GM18861 (cell line): ENCODE results near the gene ABHD10.

Source experiments
- ATAC-seq: cut with Tn5 transposase; IDR thresholded peaks from one replicate; pipeline ENCODE4 v1.9.1; 2021; ENCODE audit not compliant: unreplicated experiment

The ABHD10 gene

DNA sequence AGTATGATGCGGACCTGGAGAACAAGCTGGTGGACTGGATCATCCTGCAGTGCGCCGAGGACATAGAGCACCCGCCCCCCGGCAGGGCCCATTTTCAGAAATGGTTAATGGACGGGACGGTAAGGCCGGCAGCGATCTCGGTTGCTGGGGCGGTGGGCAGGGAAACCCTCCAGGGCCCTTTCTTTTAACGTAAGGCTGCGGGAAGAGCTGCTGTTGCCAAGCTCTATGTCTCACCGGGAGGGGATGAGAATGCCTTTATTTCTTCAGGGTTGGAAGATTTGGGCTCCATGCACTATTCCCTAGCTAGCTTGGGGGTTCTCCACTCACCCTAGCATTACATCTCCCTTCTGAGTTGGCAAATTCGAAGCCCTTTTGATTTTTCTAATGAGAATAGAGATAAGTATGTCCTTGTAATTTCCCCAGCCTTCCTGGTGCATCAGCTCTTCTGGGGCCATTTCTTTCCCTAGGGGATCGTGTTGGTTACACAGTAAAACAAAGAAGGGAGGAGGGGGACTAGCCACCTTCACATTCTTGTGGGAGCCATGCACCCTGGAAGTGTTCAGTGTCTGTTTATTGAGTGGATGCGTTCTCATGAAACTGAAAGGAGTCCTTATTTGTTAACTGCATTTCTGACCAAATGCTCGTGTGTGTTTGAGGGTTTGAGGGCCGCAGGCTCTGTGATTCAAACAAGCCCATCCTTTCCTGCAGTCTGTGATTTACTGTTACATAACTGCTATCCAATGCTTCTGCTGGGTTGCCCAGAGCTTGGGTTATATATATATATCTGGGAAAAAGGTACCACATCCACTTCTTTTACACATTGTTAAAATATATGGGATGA is 20.9 kb downstream of the ABHD10 start:
- no peak for ATAC-seq

DNA sequence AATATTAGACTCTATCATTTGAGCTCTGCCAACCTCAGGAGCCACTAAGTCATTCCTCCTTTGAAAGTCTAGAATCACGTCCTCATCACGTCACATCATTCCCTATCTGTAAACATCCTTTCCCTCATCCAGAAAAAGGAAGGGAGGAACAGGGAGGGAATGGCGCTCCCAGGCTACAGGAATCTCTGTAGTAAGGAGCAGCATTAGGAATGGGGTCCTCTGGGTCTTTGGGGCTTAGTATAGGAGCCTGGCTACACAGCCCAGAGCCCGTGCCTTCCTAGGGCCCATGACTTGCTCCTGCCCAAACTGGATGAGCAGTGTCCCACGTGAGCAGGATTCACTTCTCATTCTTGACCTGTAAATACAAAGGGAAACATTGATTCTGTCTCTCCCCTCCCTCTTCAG is 21.5 kb downstream of the ABHD10 start:
- no peak for ATAC-seq

DNA sequence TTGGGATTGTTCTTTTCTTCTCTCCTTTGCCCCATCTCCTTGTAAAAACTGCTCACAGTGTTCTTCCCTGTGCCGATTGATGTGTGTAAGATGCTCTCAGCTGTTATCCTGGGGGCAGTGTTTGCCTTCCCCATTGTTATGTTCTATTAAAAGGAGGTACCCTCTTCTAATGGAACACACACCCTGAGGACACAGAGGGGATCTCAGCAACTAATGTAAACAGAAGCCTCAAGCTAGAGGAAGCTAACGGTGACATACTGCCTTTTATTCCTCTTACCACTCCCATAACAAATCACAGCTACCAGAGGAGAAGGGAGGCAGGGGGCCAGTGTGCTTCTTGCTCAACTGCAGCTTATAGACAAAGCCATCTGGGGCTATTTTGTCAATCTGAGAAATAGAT is 22.1 kb downstream of the ABHD10 start:
- ATAC-seq = no peak

DNA sequence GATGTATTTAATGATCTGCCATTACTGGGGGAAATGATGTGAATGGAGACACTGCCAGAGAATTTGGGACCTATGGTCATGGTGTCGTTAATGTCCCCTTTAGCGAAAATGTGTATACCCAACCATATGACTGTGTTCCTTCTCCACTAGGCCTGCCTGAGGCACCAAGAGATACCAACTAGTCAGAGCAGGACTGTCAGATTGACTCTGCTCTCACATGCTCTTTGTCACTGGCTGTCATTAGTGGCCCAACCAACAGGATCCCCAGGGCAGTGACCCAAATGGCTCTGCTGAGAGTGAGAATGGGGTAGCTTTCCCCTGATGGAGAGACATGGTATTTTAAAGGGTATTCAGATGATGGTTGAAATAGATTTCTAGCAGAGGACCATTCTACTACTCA is 22.7 kb downstream of the ABHD10 start:
- ATAC-seq = no peak

DNA sequence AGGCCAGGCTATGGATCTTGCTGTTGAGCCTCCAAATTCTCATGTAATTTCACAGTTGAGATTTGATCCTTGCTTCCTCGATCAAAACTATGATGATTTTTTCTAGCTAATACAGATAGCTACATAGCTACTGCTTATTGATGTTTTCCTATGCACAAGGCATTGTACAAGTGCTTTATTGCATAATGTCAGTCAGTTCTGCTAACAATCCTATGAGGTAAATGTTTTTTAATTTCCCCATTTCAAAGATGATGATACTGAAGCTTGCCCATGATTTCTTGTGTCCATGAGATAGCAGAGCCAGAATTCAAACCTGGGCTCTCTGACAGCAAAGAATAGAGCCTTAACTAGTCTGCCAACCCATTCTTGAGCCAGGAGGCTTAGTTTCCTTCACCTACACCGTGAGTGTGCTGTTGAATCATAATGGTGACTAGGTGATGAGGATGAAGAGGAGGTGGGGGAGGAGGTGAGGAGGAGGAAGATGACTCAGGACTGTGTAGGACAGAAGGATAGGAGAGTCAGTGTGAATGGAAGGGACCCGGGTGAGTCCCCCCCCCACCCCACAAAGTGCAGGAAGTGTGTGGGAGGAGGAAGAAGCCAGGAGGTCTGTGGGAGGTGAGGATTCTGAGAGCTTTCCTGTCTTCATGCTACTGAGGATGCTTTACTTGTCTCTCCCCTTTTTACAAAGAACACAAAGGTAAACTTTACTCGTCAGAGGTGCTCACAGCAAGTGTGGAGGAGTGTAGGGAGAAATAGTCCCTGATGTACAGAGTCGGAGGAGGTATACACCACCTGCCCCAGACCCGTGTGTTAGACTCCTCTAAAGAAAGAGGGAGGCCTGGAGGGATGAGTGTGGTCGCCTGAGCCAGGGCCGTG is 23.5 kb downstream of the ABHD10 start:
- ATAC-seq = no peak

DNA sequence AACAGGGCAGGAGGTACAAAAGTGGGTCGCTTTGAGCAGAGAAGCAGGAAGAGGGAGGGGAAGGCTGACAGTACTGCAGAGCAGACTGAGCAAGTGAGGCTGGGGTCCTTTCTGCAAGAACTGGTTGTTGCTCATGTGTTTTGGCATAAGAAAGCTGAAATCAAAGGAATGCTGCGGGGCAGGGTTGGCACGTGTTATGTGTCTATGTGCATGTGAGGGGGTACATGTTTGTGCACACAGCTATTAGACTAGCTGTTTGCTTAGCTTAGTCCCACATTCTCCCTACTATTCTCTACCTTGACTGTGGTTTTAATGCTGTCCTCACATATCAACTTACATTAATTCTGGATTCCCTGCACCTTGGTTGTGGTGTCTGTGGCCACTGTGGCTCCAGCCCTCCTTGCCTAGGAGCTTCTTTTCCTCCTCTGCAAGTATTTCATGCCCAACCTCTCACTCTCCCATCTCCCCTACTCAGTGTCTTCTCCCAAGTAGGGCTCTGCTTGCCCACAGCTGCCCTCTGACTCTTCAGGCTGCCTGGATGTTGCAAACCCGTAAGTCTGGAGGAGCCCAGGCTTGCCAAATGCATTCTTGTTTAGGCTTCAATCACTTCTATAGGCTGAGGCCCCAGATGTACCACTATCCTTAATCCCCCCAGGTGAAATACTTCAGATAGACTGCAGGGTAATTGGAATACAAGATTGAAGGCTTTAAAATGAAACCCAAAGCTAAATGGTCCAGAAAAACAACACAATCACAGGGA is 24.7 kb downstream of the ABHD10 start:
- ATAC-seq = no peak

DNA sequence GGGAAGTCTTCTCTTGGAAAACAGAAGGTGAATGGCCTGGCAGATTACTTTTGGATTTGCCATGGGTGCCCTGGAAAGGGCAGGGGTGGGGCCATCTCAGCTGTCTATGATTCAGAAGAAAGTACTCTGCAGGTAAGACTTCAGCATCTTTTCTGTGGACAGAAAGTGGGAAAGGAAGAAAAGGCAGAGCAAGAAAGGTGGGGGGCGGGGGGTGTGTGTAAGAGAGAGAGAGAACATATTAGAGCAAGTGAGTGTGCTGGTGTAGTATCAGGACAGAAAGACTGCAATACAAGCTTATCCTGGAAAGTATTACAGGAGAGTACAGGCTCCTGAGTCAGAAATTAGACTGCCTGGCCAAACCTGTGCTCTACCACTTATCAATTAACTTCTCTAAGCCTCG is 25.4 kb downstream of the ABHD10 start:
- ATAC-seq = no peak

DNA sequence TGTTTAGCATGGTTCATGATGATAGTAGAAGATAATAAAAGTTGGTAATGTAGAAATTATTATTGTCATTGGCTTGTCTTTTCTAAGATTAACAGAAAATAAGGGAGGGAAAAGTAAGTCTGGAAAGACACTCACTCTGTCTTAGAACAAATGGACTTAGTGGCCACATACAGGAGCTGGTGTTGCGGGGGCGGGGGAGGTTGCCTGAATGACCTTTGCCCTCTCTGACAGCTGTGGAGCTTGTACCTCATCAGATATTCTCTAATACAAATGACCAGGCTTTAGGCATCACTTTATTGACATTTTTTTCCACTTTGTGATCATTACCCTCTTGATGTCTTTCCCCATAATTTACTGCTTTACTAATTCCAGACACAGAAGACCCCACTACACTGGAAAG is 25.8 kb downstream of the ABHD10 start:
- ATAC-seq = no peak

DNA sequence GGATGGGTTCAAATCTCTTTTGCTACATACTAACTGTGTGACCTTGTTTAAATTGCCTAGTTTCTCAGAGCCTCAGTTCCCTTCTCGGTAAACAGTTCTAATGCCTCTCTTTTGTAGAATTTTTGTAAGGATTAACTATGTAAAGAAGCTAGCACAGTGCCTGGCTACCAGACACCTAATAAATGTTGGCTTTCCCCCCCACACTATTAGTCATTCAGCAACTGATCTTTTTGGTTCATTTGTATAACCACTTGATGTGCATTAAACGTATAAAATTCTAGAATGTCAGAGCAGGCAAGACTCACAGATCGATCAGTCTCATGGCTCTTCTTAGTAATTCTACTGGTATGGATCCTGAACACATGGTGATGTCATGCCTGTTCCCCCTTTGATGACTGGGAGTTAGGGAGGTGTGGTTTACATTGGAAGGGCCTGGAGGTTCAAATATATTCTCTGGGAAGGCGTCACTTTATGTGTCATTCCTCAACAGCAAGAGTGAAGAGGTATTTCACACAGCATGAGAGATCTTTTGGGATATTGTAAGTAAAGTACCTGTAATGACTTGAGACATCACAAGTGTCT is 26.4 kb downstream of the ABHD10 start:
- no peak for ATAC-seq

DNA sequence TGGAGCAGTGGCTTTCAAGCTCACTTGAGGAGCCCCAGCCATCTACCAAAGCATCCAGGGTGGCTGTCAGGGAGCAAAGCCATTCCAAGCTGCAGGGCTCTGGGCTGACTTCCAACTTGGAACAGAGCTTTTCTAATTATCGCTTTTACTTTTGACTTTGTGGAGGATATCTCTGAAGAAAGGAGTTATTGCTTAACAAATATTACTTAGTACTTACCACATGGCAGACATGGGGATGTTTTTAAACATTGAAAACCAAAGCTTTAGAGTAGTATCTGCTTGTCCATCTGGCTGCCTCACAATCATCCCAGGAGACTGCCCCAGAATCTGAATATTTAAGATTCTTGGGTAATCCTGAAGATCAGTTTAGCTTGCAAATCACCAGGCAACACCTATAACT is 28.8 kb downstream of the ABHD10 start:
- no peak for ATAC-seq

DNA sequence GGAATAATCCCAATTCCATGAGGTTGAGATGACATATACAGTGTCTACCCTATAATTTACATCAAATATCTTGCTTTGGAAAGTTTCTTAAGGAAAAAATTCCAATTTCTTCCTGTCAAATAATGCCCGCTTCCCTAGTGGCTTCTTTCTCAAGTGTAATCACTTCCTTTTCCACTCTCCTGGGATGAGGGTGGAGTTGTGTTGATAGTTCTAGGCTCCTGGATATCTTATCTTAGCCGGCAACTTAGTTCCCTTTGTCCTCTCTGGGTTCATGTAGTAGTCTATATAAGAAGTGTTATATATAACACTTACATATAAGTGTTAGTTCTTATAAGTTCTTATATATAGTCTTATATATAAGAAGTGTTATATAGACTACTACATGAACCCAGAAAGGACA is 30.8 kb downstream of the ABHD10 start:
- ATAC-seq = no peak

DNA sequence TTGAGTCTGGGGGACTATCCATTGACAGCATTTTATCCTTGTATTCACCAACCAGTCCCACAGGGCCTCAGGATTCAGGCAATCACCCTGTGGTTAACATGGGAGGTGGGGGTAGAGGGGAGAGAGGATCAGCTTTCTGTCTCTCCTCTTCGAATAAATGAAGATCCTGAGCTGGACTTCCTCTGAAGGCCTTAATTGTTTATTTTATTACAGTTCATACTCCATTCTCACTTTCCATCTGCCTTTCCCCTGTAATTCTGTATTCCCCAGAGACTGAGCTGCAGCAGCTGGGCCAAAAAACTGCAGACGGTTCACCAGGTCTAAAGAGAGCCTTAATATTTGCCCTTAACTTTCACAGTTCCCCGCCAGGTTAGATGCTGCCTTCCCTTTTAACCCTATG is 31.8 kb downstream of the ABHD10 start:
- no peak for ATAC-seq

DNA sequence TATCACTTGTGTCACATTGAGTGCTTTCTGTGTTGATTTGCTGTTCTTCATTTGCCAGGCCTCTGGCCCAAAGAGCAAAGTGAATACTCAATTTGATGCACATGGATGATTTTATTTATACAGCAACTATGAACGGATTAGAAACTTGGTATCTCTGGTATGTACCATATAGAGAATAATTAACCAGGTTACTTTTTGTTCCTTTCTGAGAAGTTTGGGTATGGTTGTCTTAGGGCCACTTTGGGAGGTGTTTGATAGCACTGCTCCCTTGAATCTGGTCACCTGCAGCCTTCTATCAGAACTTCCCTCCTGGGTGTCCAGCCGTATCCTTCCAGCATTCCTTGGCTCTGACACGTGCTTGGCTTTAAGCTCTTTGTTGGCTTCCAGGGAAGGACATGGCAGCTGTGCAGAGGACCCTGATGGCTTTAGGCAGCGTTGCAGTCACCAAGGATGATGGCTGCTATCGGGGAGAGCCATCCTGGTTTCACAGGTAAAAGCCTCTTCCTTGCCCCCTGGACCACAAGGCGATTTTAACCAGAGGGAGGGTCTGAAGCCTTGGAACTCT is 32.6 kb downstream of the ABHD10 start:
- ATAC-seq = no peak

DNA sequence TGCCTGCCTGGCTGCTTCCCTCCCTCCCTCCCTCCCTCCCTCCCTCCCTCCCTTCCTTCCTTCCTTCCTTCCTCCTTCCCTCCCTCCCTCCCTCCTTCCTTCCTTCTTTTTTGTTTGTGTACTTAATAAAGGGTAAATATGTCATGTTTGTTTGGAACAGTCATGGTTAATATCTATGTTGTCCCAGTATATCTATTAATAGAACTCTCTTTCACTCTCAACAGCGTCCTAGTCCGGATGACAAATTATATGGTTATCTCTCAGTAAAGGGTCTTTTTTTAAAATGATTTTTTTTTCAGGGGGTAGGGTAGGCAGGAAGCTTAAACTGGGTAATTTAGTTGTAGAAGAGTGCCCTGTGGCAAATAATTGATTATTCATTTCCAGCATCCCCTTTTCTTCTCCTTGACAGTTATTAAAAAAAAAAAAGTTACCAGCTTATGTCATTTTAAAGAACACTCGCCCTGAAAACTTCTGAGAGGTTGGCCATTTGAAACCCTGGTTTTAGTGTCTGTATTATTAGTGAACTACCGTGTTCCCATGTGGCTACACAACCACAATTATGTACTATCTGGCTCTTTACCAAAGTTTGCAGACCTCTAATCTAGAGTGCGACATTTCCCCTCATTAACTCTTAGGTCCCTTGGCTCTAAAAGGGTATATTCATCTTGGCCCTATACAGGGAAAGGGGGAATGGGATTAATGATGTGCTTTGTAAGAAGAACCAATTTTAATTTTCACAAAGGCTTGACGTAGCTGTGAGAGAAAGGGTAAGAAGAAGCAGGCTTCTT is 33.6 kb downstream of the ABHD10 start:
- ATAC-seq = no peak

DNA sequence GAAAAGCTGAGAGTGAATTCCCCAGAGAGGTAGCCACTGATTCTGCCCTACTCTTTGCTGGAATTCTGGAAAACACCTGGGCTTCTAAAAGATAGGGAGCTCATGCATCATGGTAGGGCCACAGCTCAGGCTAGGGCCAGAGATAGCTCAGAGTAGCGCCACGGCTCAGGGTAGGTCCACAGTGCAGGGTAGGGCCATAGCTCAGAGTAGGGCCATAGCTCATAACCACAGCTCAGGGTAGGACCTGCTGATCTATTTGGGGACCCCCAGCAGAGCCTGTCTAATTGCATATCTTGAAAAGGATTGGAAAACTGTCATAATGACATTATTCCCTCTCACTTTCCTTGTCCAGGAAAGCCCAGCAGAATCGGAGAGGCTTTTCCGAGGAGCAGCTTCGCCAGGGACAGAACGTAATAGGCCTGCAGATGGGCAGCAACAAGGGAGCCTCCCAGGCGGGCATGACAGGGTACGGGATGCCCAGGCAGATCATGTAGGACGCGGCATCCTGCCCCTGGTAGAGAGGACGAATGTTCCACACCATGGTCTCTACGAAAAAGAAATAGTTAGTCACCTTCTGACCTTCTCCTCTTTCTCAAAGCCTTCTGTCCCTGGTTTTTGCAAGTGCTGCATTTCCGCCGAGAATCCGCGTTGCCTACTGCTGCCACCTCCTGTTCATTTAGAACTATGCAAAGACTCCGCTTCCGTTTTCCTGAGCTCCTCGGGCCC is 34.4 kb downstream of the ABHD10 start:
- ATAC-seq = peak; percentile 89

DNA sequence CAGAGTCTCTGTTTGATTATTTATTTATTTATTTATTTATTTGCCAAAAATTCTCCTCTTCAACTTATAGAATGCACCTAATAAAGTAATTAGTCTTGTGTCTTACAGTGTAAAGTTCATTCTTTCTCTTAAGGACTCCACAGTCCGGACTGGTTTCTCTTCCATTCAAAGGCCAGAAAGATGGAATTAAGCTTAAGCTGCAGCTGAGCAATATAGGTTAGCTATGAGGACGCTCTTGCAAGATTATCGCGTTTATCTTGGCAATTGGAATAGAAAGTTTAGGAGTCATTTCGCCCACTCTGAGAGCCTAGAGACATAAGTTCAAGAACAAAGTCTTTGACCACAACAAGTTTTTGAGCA is 34.9 kb downstream of the ABHD10 start:
- ATAC-seq = peak; percentile 15

DNA sequence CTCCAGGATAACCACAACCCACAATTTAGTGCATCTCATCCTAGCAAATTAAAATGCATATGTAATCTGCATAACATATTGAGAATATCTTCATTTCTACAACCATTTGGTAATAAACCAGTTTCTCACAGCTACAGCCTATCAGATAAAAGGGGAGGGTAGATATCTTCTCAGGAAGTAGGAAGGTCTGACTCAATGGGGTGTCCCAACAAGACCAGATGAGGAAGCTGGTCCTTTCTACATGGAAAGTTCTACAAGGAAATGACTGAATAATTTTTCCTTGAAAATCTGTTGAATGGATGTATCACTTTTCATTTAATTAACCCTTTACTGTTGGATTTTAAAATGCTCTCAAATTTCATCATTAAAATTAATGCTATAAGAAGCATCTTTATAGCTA is 38.3 kb downstream of the ABHD10 start:
- no peak for ATAC-seq

DNA sequence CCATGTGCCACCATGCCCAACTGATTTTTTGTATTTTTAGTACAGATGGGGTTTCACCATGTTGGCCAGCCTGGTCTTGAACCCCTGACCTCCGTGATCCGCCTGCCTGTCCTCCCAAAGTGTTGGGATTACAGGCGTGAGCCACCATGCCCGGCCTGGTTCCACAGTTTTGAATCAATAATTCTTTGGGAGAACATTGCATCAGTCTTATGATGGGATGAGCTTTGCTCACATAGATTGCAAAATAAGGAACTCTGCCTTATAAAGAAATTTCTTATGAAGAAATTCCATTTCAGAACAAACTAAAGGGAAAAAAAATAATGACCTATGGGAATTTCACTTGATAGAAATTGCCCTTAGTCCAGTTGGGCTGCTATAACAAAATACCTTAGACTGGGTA is 39.9 kb downstream of the ABHD10 start:
- no peak for ATAC-seq

DNA sequence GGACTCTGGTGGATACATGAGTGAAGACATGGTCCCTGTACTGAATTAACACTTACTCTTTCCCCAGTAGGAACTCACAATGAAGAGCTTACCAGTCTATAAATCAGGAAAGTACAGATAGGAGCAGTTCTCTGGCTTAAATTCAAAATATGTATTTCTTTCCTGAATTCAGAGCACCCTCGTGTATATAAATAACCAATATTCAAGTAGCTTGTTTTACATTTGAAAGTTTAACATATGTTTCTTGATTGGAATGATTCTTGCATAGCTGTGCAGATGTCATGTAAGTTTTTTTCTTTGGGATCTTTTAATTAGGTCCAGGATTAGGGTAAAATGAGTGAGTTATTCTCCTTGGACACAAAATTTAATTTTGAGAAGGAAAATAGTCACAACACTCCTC is 40.9 kb downstream of the ABHD10 start:
- no peak for ATAC-seq
